ENCODE measurements around the gene USP34. TPM values are rescaled to one million over a fixed set of nuclear protein-coding genes. Genes with fewer than 3 reads are reported as not detected.

USP34 gene
- total and polyA plus RNA-seq, 2 of the 8 experiments (the other 6 are each of a cell fraction or from before 2014, with no cell fraction given): 56.7 to 91.7 TPM

DNA sequence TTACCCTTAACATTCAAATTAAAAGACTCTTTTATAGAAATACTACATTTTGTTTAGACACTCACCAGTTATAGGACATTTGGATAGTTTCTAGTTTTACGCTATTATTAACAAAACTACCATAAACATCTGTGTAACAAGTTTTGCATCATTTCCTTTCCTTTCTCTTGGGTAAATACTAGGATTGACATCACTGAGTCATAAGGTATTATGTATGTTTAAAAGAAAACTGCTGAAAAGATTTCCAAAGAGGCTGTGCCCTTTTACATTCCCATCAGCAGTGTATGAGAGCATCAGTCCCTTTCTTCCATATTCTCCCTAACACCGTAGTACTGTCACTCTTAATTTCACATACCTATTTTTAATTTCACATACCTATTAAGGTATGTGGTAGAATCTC is 130.6 kb downstream of the USP34 start:
- H3K9ac ChIP-seq (replicated peaks in 1 of 4; ENCODE audit: extremely low read depth in 1 of 4, low read depth in 3 of 4, low read length in 3 of 4): no peak overlapping the region
- H4K5ac ChIP-seq (ENCODE audit: insufficient read length, low read depth, low read length): no peak overlapping the region
- H3K79me2 ChIP-seq (ENCODE audit: control insufficient read depth in 1 of 2, insufficient read depth in 2 of 2, low read length in 2 of 2): no peaks in the 10 kb centered on the region; a peak in 1 of 4 replicates
- no peaks in the 10 kb centered on the region; a peak in 1 of 7 replicates for H3K4me1 ChIP-seq (replicated peaks in 1 of 4; ENCODE audit: control insufficient read depth in 3 of 4, insufficient read depth in 4 of 4, low read length in 3 of 4)
- ChIA-PET CTCF (ENCODE audit: partially characterized antibody) (no interaction called here), POLR2A (ENCODE audit: partially characterized antibody) (no interaction called here)
- peaks cover 0 to 1% of the 10 kb centered on the region in 2 experiments for H4K20me1 ChIP-seq (replicated peaks in 1 of 2; ENCODE audit: control insufficient read depth in 1 of 2, insufficient read depth in 2 of 2, low read length in 2 of 2)
- no peak overlapping the region for H2BK20ac ChIP-seq (ENCODE audit: low read length)
- H2AK5ac ChIP-seq (ENCODE audit: low read depth, low read length): no peak overlapping the region
- H3K23ac ChIP-seq (ENCODE audit: insufficient read length): no peak overlapping the region
- no peaks in the 10 kb centered on the region for H3K79me1 ChIP-seq (ENCODE audit: low read depth, low read length)
- no peak for DNase-seq (ENCODE audit: low read depth in 1 of 2, low spot score in 2 of 2)
- H2BK5ac ChIP-seq (ENCODE audit: low read depth, low read length): no peak overlapping the region
- H3K23me2 ChIP-seq (ENCODE audit: low read depth, low read length): no peaks in the 10 kb centered on the region
- no peaks in the 10 kb centered on the region for H3K27me3 ChIP-seq (replicated peaks in 1 of 4; ENCODE audit: control insufficient read depth in 3 of 4, extremely low read depth in 1 of 4, insufficient read depth in 3 of 4, low read length in 3 of 4)
- no peak for TF ChIP-seq RFX5 (IDR thresholded peaks at IDR 0.05; ENCODE audit: borderline replicate concordance, low read depth, low read length)
- no peak for TF ChIP-seq EZH2 (IDR thresholded peaks at IDR 0.05; ENCODE audit: low read depth, low read length, severe bottlenecking)
- no peak for TF ChIP-seq RXRA (IDR thresholded peaks at IDR 0.05; ENCODE audit: insufficient read depth, low read depth, low read length)
- TF ChIP-seq TBP (IDR thresholded peaks at IDR 0.05; ENCODE audit: low read depth, low read length): no peak
- TF ChIP-seq TEAD4 (IDR thresholded peaks at IDR 0.05; ENCODE audit: low read depth, low read length): no peak
- no peak for TF ChIP-seq EP300 (IDR thresholded peaks at IDR 0.05; ENCODE audit: borderline replicate concordance in 1 of 2, low read depth in 2 of 2, low read length in 2 of 2)
- TF ChIP-seq MAFK (IDR thresholded peaks at IDR 0.05; ENCODE audit: low read depth, low read length): no peak
- no peak for TF ChIP-seq SRF (IDR thresholded peaks at IDR 0.05; ENCODE audit: low read depth, low read length)
- TF ChIP-seq RAD21 (IDR thresholded peaks at IDR 0.05 in 1 of 2, conservative IDR thresholded peaks at IDR 0.05 in 1 of 2; ENCODE audit: low read depth in 2 of 2, low read length in 2 of 2): no peak
- no peak for TF ChIP-seq SIX5 (IDR thresholded peaks at IDR 0.05; ENCODE audit: low read depth, low read length)
- TF ChIP-seq GABPA (IDR thresholded peaks at IDR 0.05; ENCODE audit: borderline replicate concordance, insufficient read depth, low read length): no peak
- H2BK15ac ChIP-seq (ENCODE audit: low read length): no peak overlapping the region
- H4K8ac ChIP-seq (ENCODE audit: extremely low read depth, insufficient read depth, low read length): no peak overlapping the region
- H3K18ac ChIP-seq (ENCODE audit: extremely low read depth, low read length): no peak overlapping the region
- H3K56ac ChIP-seq (replicated peaks; ENCODE audit: insufficient read length, low read depth, low read length): no peak overlapping the region
- H4K91ac ChIP-seq (replicated peaks; ENCODE audit: insufficient read length, low read length): no peak overlapping the region
- WGBS, 2 experiments (ENCODE audit: extremely low coverage in 1 of 2, insufficient coverage in 1 of 2, insufficient read length in 1 of 2, insufficient replicate concordance in 2 of 2, low coverage in 1 of 2, low lambda C conversion rate in 2 of 2, missing lambda C conversion rate in 1 of 2): 90 to 100% methylated on average over 1 to 2 of the region's 2 CpGs
- no peak overlapping the region for H2AFZ ChIP-seq (ENCODE audit: low read length)
- H3K14ac ChIP-seq (ENCODE audit: insufficient read length): no peak overlapping the region
- H3K36me3 ChIP-seq (ENCODE audit: control insufficient read depth in 2 of 4, insufficient read depth in 4 of 4, low read length in 3 of 4): peaks cover 0 to 58% (median 12%) of the 10 kb centered on the region in 4 experiments; a peak in 7 of 8 replicates
- no peak for FAIRE-seq
- no peak overlapping the region for H2BK120ac ChIP-seq (replicated peaks; ENCODE audit: low read depth, low read length)
- no peak overlapping the region for H3K27ac ChIP-seq (ENCODE audit: low read depth, low read length)
- H3K4ac ChIP-seq (replicated peaks; ENCODE audit: insufficient read length, low read depth, low read length): no peak overlapping the region
- no peak overlapping the region for H3K4me3 ChIP-seq (ENCODE audit: extremely low read depth in 1 of 4, insufficient read depth in 2 of 4, low read depth in 3 of 4, low read length in 4 of 4)
- H3K4me2 ChIP-seq (ENCODE audit: insufficient read depth in 1 of 2, low read depth in 2 of 2, low read length in 2 of 2): no peak overlapping the region
- H3K9me3 ChIP-seq (ENCODE audit: insufficient read depth in 2 of 2, low read depth in 1 of 2, low read length in 1 of 2): no peaks in the 10 kb centered on the region
- H2BK12ac ChIP-seq (ENCODE audit: low read depth, low read length): no peak overlapping the region

All from H1 (cell line).